Esophagus squamous epithelium (tissue), 4 donors: Measurements from ENCODE around the gene WDR91.

ENCODE experiments used
- CTCF ChIP-seq, 6 experiments: fragments of 450-650 bp in 4 of 6; fragments of 200-600 bp in 2 of 6; sonication (generic) in 2 of 6; IDR thresholded peaks; one replicate each; pipeline ENCODE4 v1.5.1; 2016 to 2019; ENCODE audit warnings: antibody characterized with exemption in 6 of 6, mild to moderate bottlenecking in 4 of 6, moderate library complexity in 4 of 6
- POLR2A ChIP-seq, 4 donors: fragments of 450-650 bp; IDR thresholded peaks; one replicate each; pipeline ENCODE4 v1.6.1; 2017; ENCODE audit warnings: antibody characterized with exemption in 4 of 4, mild to moderate bottlenecking in 4 of 4, moderate library complexity in 3 of 4

GRCh38 chr7:135258585-135258984 is 47.3 kb upstream of the WDR91 start:
- TF ChIP-seq POLR2A (IDR thresholded peaks at IDR 0.05) (no peak), CTCF (IDR thresholded peaks at IDR 0.05) (no peak)
